A673 (cell line): Measurements from ENCODE around the gene STOML1.
"Not testable (repeated sequence)": the region's sequence is repeated elsewhere in the genome, so short reads cannot be mapped to it uniquely, and the experiment has no call there.

Source experiments
- EZH2 ChIP-seq: fragments of 200-600 bp; sonication (generic); IDR thresholded peaks from 2 replicates; pipeline ENCODE4 v1.6.1; 2017; ENCODE audit warnings: borderline replicate concordance, low read depth, mild to moderate bottlenecking, mixed read lengths, antibody characterized with exemption, low read length; ENCODE audit not compliant: poor library complexity, severe bottlenecking
- TF ChIP-seq, protein P1 (sequence below): fragments of 300-800, 200-600 bp; sonication (generic); conservative IDR thresholded peaks from 2 replicates; pipeline ENCODE4 v1.5.1; 2017; ENCODE audit warnings: low read depth, mild to moderate bottlenecking, antibody characterized with exemption, low read length, moderate library complexity, mixed read lengths

GRCh38 chr15:73938516-73938915 is 53.6 kb downstream of the STOML1 start:
- TF ChIP-seq, protein P1, sequence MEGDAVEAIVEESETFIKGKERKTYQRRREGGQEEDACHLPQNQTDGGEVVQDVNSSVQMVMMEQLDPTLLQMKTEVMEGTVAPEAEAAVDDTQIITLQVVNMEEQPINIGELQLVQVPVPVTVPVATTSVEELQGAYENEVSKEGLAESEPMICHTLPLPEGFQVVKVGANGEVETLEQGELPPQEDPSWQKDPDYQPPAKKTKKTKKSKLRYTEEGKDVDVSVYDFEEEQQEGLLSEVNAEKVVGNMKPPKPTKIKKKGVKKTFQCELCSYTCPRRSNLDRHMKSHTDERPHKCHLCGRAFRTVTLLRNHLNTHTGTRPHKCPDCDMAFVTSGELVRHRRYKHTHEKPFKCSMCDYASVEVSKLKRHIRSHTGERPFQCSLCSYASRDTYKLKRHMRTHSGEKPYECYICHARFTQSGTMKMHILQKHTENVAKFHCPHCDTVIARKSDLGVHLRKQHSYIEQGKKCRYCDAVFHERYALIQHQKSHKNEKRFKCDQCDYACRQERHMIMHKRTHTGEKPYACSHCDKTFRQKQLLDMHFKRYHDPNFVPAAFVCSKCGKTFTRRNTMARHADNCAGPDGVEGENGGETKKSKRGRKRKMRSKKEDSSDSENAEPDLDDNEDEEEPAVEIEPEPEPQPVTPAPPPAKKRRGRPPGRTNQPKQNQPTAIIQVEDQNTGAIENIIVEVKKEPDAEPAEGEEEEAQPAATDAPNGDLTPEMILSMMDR: not testable (repeated sequence)
- not testable (repeated sequence) for TF ChIP-seq EZH2
